Measurements from ENCODE around the gene IFT88.

The IFT88 gene

DNA sequence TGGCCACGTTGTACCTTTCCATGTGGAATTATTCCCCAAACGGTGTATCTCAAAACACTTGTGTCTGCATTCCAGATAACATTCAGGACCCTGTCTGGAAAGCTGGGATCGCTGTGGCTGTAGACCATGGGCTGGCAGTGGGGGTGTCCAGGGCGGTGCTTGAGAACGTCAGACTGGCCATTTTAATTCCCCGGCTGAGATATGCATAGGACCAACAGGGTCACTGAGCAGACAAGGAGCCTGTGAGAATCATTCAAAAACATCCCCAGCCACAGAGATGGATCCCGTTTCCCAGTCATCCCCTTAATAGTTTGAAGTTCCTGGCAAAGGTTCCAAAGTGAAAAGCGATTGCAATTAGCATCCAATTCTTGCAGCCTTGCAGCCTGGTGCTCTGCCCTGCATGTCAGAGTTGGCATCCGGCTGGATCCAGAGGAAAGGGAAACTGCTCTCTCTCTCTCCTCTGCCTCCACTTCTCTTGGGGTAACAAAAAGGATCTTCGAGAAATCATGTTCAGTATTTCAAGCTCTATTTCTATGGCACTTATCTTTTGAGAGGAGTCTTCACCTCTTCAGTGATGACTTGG, 41.6 kb downstream of the IFT88 start:
- Histone ChIP-seq H3K36me3 (peaks cover 14% of the 10 kb centered on the region), H3K4me3 (ENCODE audit: low read depth in 1 of 2, low read length in 1 of 2) (no peak overlapping the region), H3K27ac (no peak overlapping the region), H3K27me3 (no peaks in the 10 kb centered on the region), H3K9me3 (no peaks in the 10 kb centered on the region), H3K4me1 (ENCODE audit: control insufficient read depth in 1 of 2, insufficient read depth in 1 of 2, low read depth in 1 of 2, low read length in 1 of 2) (no peaks in the 10 kb centered on the region)
- TF ChIP-seq, protein P1, sequence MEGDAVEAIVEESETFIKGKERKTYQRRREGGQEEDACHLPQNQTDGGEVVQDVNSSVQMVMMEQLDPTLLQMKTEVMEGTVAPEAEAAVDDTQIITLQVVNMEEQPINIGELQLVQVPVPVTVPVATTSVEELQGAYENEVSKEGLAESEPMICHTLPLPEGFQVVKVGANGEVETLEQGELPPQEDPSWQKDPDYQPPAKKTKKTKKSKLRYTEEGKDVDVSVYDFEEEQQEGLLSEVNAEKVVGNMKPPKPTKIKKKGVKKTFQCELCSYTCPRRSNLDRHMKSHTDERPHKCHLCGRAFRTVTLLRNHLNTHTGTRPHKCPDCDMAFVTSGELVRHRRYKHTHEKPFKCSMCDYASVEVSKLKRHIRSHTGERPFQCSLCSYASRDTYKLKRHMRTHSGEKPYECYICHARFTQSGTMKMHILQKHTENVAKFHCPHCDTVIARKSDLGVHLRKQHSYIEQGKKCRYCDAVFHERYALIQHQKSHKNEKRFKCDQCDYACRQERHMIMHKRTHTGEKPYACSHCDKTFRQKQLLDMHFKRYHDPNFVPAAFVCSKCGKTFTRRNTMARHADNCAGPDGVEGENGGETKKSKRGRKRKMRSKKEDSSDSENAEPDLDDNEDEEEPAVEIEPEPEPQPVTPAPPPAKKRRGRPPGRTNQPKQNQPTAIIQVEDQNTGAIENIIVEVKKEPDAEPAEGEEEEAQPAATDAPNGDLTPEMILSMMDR (IDR thresholded peaks at IDR 0.05): no peak

GRCh38 chr13:20609145-20609544, 42.2 kb downstream of the IFT88 start:
- H3K36me3 ChIP-seq: peaks cover 14% of the 10 kb centered on the region
- TF ChIP-seq, protein P1 (IDR thresholded peaks at IDR 0.05): no peak
- H3K27me3 ChIP-seq: no peaks in the 10 kb centered on the region

GRCh38 chr13:20610006-20610405, 43.0 kb downstream of the IFT88 start:
- Histone ChIP-seq H3K27me3 (no peaks in the 10 kb centered on the region), H3K9me3 (no peaks in the 10 kb centered on the region), H3K27ac (no peak overlapping the region), H3K4me1 (ENCODE audit: control insufficient read depth in 1 of 2, insufficient read depth in 1 of 2, low read depth in 1 of 2, low read length in 1 of 2) (no peaks in the 10 kb centered on the region), H3K36me3 (peaks cover 14% of the 10 kb centered on the region), H3K4me3 (ENCODE audit: low read depth in 1 of 2, low read length in 1 of 2) (no peak overlapping the region)
- TF ChIP-seq, protein P1 (IDR thresholded peaks at IDR 0.05): no peak

More at GRCh38 chr13:20609145-20609544, 42.2 kb downstream of the IFT88 start:
- Histone ChIP-seq H3K4me1 (ENCODE audit: control insufficient read depth in 1 of 2, insufficient read depth in 1 of 2, low read depth in 1 of 2, low read length in 1 of 2) (no peaks in the 10 kb centered on the region), H3K9me3 (no peaks in the 10 kb centered on the region), H3K27ac (no peak overlapping the region), H3K4me3 (ENCODE audit: low read depth in 1 of 2, low read length in 1 of 2) (no peak overlapping the region)

DNA sequence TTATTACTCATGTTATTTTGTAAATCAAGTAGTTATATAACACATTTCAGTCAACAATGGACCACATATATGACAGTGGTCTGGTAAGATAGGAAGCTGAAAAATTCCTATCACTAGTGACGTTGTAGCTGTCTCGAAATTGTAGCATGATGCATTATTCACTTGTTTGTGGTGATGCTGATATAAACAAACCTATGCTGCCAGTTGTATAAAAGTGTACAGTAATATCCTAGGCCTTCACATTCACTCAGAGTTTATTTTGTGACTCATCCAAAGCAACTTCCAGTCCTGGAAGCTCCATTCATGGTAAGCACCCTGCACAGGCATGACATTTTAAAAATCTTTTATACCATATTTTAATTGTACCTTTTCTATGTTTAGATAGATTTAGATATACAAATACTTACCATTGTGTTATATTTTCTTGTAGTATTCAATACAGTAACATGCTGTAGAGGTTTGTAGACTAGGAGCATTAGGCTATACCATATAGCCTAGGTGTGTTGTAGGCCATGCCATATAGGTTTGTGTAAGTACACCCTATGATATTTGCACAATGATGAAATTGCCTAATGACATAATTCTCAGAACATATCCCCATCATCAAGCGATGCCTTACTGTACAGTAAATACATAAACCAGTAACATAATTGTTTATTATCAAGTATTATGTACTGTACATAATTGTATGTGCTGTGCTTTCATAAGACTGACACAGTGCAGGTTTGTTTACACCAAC, 49.3 kb downstream of the IFT88 start:
- no peak overlapping the region for H3K4me3 ChIP-seq (ENCODE audit: low read depth in 1 of 2, low read length in 1 of 2)
- TF ChIP-seq, protein P1 (IDR thresholded peaks at IDR 0.05): no peak
- no peaks in the 10 kb centered on the region for H3K4me1 ChIP-seq (ENCODE audit: control insufficient read depth in 1 of 2, insufficient read depth in 1 of 2, low read depth in 1 of 2, low read length in 1 of 2)
- H3K27me3 ChIP-seq: no peaks in the 10 kb centered on the region
- no peaks in the 10 kb centered on the region for H3K9me3 ChIP-seq
- no peak overlapping the region for H3K27ac ChIP-seq
- H3K36me3 ChIP-seq: no peaks in the 10 kb centered on the region

- Histone ChIP-seq H3K27ac (no peak overlapping the region), H3K36me3 (no peaks in the 10 kb centered on the region), H3K9me3 (no peaks in the 10 kb centered on the region), H3K27me3 (no peaks in the 10 kb centered on the region), H3K4me3 (ENCODE audit: low read depth in 1 of 2, low read length in 1 of 2) (no peak overlapping the region), H3K4me1 (ENCODE audit: control insufficient read depth in 1 of 2, insufficient read depth in 1 of 2, low read depth in 1 of 2, low read length in 1 of 2) (no peaks in the 10 kb centered on the region)
- TF ChIP-seq, protein P1 (IDR thresholded peaks at IDR 0.05): no peak
These were observed 56.0 kb downstream of the IFT88 start for GRCh38 chr13:20623000-20623399.
